Adrenal gland (tissue), 12 donors: ENCODE measurements around the gene NPC1L1. TPM values are rescaled to one million over a fixed set of nuclear protein-coding genes. Genes with fewer than 3 reads are reported as not detected.
A peak's percentile ranks its signal among the peaks of the same experiment; 100 is the strongest.
"Not testable (repeated sequence)": the region's sequence is repeated elsewhere in the genome, so short reads cannot be mapped to it uniquely, and the experiment has no call there.

Source experiments
- DNase-seq, 7 donors: peaks; one replicate each; pipeline ENCODE4 v3.0.0-alpha.2; 2019 to 2020
- H3K27ac ChIP-seq, 5 donors: fragments of 200-600 bp; sonication (generic) in 4 of 5; 1 replicate in 3 of 5; 2 replicates in 2 of 5; pipeline versions ENCODE4 v1.5.1 to v1.8.0; 2016 to 2020; ENCODE audit warnings: mild to moderate bottlenecking in 1 of 5
- H3K27me3 ChIP-seq: fragments of 200-600 bp; 2 replicates; pipeline ENCODE4 v1.8.0; 2021
- H3K36me3 ChIP-seq, 2 donors: fragments of 200-600 bp; replicated peaks in 1 of 2; 1 replicate in 1 of 2; 2 replicates in 1 of 2; pipeline versions ENCODE4 v1.5.1 to v1.8.0; 2018 to 2022
- H3K4me1 ChIP-seq, 2 donors: fragments of 200-600 bp; replicated peaks in 1 of 2; 1 replicate in 1 of 2; 2 replicates in 1 of 2; pipeline versions ENCODE4 v1.5.1 to v1.8.0; 2018 to 2021
- H3K4me3 ChIP-seq, 4 donors: fragments of 200-600 bp; sonication (generic) in 3 of 4; one replicate each; pipeline ENCODE4 v1.5.1; 2016 to 2018
- H3K9me3 ChIP-seq, 3 donors: fragments of 200-600 bp; sonication (generic) in 1 of 3; replicated peaks in 1 of 3; 1 replicate in 2 of 3; 2 replicates in 1 of 3; pipeline versions ENCODE4 v1.5.1 to v1.8.0; 2016 to 2021
- CTCF ChIP-seq, 6 experiments: fragments of 450-650 bp in 4 of 6; fragments of 200-600 bp in 2 of 6; sonication (generic) in 1 of 6; IDR thresholded peaks; 1 replicate in 5 of 6; 2 replicates in 1 of 6; pipeline versions ENCODE4 v1.5.1 to v1.8.0; 2016 to 2021; ENCODE audit warnings: antibody characterized with exemption in 6 of 6, mild to moderate bottlenecking in 2 of 6, moderate library complexity in 1 of 6
- POLR2A ChIP-seq, 2 donors: fragments of 450-650 bp; IDR thresholded peaks; one replicate each; pipeline ENCODE4 v1.6.1; 2017; ENCODE audit warnings: antibody characterized with exemption in 2 of 2, mild to moderate bottlenecking in 2 of 2, moderate library complexity in 1 of 2
- WGBS, 4 donors: extraction: QIAGEN DNeasy Blood & Tissue Kit in 2 of 4; methylation state at CpG; one replicate each; pipeline versions ENCODE4 v1.1.5 to v1.1.7; 2013 to 2017; 5-methylcytosine and 5-hydroxymethylcytosine counted together
- intact Hi-C, 2 donors: fragments of 100-400 bp; cut with DNase I; formaldehyde crosslinking; loops; one replicate each; pipeline versions ENCODE4 v1.14.1 to v1.15.0; 2022 to 2023
- polyA plus RNA-seq, 3 donors: library from polyadenylated mRNA; stranded (reverse); fragments of 200-250 nt in 2 of 3; fragments of 350-450 nt in 1 of 3; fragmentation: Illumina TruSeq in 1 of 3; extraction: RNeasy Lipid Tissue Mini Kit (QIAGEN cat#74804) in 1 of 3; gene quantifications; one replicate each; pipeline ENCODE4 v1.2.3, GENCODE V29; 2013 to 2014
- total RNA-seq, 9 donors: library from RNA; depleted of rRNA in 4 of 9; stranded (reverse); fragments of >200 nt in 4 of 9; fragments of 120-200 nt in 1 of 9; fragmentation: NEBNext Ultra II Directional in 1 of 9; extraction: Animal tissue kit (Norgen Biotek cat#: 25700) in 1 of 9; gene quantifications; one replicate each; pipeline versions ENCODE4 v1.1.0 to v1.2.4, GENCODE V29; 2013 to 2023
- donor health status: healthy with polysubstance abuse.
- donor health status: Bipolar disorder and iron deficiency.
- donor health status: DM: yes; HTN: yes; CAD: no.
- donor health status: DM: no; HTN: no; CAD: no.
- donor health status: DM: no; HTN: no; CAD: no.
- donor health status: DM: yes; HTN: yes; CAD: no.

Gene NPC1L1
- total and polyA plus RNA-seq, 12 donors: under 0.01 to 0.48 (median 0.08) TPM; not detected in 2

- Histone ChIP-seq H3K4me1 (no peaks in the 10 kb centered on the region), H3K4me3 (no peak overlapping the region), H3K27ac (no peak overlapping the region), H3K27me3 (no peaks in the 10 kb centered on the region), H3K36me3 (peaks cover 0 to 66% of the 10 kb centered on the region in 2 donors), H3K9me3 (no peaks in the 10 kb centered on the region)
- intact Hi-C loops: loop anchor here (5.0 to 10.0 kb wide), 5 partner anchors 91 to 501 kb away; partner anchors contain the start of gene PGAM2 (in 1 of the 2)
- 79 to 81% (median 81%) methylated on average over 13 to 16 of the region's 16 CpGs for WGBS, 4 donors
- no peak for DNase-seq
- TF ChIP-seq CTCF (IDR thresholded peaks at IDR 0.05) (peak in 2 of 6 experiments; percentile 21 to 35), POLR2A (IDR thresholded peaks at IDR 0.05) (no peak)
Measured at GRCh38 chr7:44565795-44566559, 24.8 kb upstream of the NPC1L1 start.

GRCh38 chr7:44565097-44565794 is 24.1 kb upstream of the NPC1L1 start:
- WGBS, 4 donors: 55 to 75% (median 56%) methylated on average over 5 to 13 of the region's 13 CpGs

GRCh38 chr7:44564606-44565005 is 23.5 kb upstream of the NPC1L1 start:
- H3K36me3 ChIP-seq: peaks cover 0 to 53% of the 10 kb centered on the region in 2 donors
- H3K27ac ChIP-seq: no peak overlapping the region
- TF ChIP-seq CTCF (IDR thresholded peaks at IDR 0.05) (no peak), POLR2A (IDR thresholded peaks at IDR 0.05) (no peak)
- no peak overlapping the region for H3K4me3 ChIP-seq
- intact Hi-C loops: loop anchor here (5.0 to 10.0 kb wide), 5 partner anchors 90 to 500 kb away; partner anchors contain the start of gene PGAM2 (in 1 of the 2)
- no peaks in the 10 kb centered on the region for H3K4me1 ChIP-seq
- no peaks in the 10 kb centered on the region for H3K27me3 ChIP-seq
- DNase-seq: peak in 1 of 7 donors; percentile 8
- WGBS, 4 donors: 80 to 92% (median 85%) methylated on average over 2 of the region's 2 CpGs
- H3K9me3 ChIP-seq: no peaks in the 10 kb centered on the region

More at GRCh38 chr7:44565097-44565794, 24.1 kb upstream of the NPC1L1 start:
- Histone ChIP-seq H3K36me3 (peaks cover 0 to 59% of the 10 kb centered on the region in 2 donors), H3K4me3 (no peak overlapping the region), H3K4me1 (no peaks in the 10 kb centered on the region), H3K27me3 (no peaks in the 10 kb centered on the region), H3K27ac (peak overlapping the region in 1 of 5 donors; percentile 17), H3K9me3 (no peaks in the 10 kb centered on the region)
- no peak for TF ChIP-seq POLR2A (IDR thresholded peaks at IDR 0.05)
- TF ChIP-seq CTCF (IDR thresholded peaks at IDR 0.05): peak; percentile 93 to 98 (median 97)
- intact Hi-C loops: loop anchor here (5.0 to 10.0 kb wide), 5 partner anchors 90 to 500 kb away; partner anchors contain the start of gene PGAM2 (in 1 of the 2)
- peak; percentile 69 to 88 (median 81) for DNase-seq

- peak in 1 of 7 donors; percentile 16 for DNase-seq
- no peak overlapping the region for H3K27ac ChIP-seq
- H3K4me1 ChIP-seq: no peaks in the 10 kb centered on the region
- TF ChIP-seq POLR2A (IDR thresholded peaks at IDR 0.05): no peak
- no peak for TF ChIP-seq CTCF (IDR thresholded peaks at IDR 0.05)
- no peaks in the 10 kb centered on the region for H3K27me3 ChIP-seq
- H3K9me3 ChIP-seq: no peaks in the 10 kb centered on the region
- 67 to 81% (median 75%) methylated on average over 2 to 3 of the region's 3 CpGs for WGBS, 4 donors
- H3K36me3 ChIP-seq: peaks cover 0 to 39% of the 10 kb centered on the region in 2 donors
- no peak overlapping the region for H3K4me3 ChIP-seq
- intact Hi-C loops: loop anchor here (10.0 kb wide), 3 partner anchors 88 to 498 kb away; partner anchors contain the start of gene PGAM2 (in 1 of the 2)
Measured at GRCh38 chr7:44563171-44563679, 22.1 kb upstream of the NPC1L1 start.

- not testable (repeated sequence) for H3K4me1 ChIP-seq
Measured at GRCh38 chr7:44562622-44562962, 21.5 kb upstream of the NPC1L1 start.

More at GRCh38 chr7:44562622-44562962, 21.5 kb upstream of the NPC1L1 start:
- not testable (repeated sequence) for H3K27me3 ChIP-seq, H3K9me3 ChIP-seq, H3K27ac ChIP-seq, H3K4me3 ChIP-seq
- intact Hi-C loops: loop anchor here (10.0 kb wide), 3 partner anchors 88 to 498 kb away; partner anchors contain the start of gene PGAM2 (in 1 of the 2)
- peak in 1 of 7 donors; percentile 10 for DNase-seq
- peaks cover 0 to 33% of the 10 kb centered on the region in 2 donors for H3K36me3 ChIP-seq
- 88 to 92% (median 90%) methylated on average over 3 to 8 of the region's 8 CpGs for WGBS, 4 donors
